ENCODE results near the gene BCKDHB.

- no peak for TF ChIP-seq CTCF (IDR thresholded peaks at IDR 0.05)
- TF ChIP-seq GATA2 (CRISPR knock-in tag; IDR thresholded peaks at IDR 0.05) = no peak
- no peak for TF ChIP-seq MAX (IDR thresholded peaks at IDR 0.05; ENCODE audit: low read depth)
- TF ChIP-seq RFX5 (IDR thresholded peaks at IDR 0.05; ENCODE audit: low read length) = no peak
- no peak for TF ChIP-seq ZBTB33 (IDR thresholded peaks at IDR 0.05; ENCODE audit: borderline replicate concordance, low read depth)
- no peak for TF ChIP-seq GABPA (IDR thresholded peaks at IDR 0.05; ENCODE audit: low read depth)
- no peak for TF ChIP-seq NRF1 (IDR thresholded peaks at IDR 0.05; ENCODE audit: low read depth, low read length)
- no peak for TF ChIP-seq MXI1 (IDR thresholded peaks at IDR 0.05; ENCODE audit: low read depth, low read length)
- TF ChIP-seq EZH2phosphoT487 (IDR thresholded peaks at IDR 0.05; ENCODE audit: borderline replicate concordance, low read depth) = no peak
Observed at GRCh38 chr6:80314531-80314930, 208.1 kb downstream of the BCKDHB start.

Measured in SK-N-SH (cell line).